ENCODE data around the gene SLC25A34. TPM values are rescaled to one million over a fixed set of nuclear protein-coding genes. Genes with fewer than 3 reads are reported as not detected.

SLC25A34 gene
- total and polyA plus RNA-seq, 2 of the 13 experiments (the other 11 are each of a cell fraction or from before 2014, with no cell fraction given), result 0.13 to 0.18 TPM

DNA sequence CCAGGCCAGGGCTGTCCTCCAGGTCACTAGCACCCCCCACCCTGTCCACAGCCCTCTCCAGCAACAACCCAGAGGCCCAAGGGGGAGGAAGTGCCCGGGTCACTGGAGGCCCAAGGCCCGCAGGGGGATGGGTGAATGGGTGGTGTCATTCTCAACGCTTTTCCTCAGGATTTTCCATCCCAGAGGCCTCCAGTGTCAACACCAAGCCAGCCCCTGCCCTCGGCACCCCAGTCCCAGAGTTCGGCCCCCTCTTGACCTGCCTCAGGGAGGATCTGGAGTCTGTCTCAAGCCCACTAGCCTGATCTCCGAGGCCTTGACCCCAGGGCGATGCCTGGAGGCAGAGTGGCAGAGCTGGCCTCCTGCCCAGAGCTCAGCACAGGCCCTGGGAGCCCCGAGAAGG lies 11.3 kb downstream of the SLC25A34 start:
- Histone ChIP-seq H3K27me3 (ENCODE audit: control insufficient read depth in 1 of 2, insufficient read depth in 2 of 2, low read length in 2 of 2) (peaks cover 1 to 22% of the 10 kb centered on the region in 2 experiments), H3K79me2 (ENCODE audit: insufficient read depth, low read length) (no peaks in the 10 kb centered on the region), H3K9ac (ENCODE audit: insufficient read depth, low read depth, low read length) (no peak overlapping the region), H4K20me1 (ENCODE audit: insufficient read depth, low read length) (no peaks in the 10 kb centered on the region), H3K4me1 (ENCODE audit: insufficient read depth, low read length) (peaks cover 87% of the 10 kb centered on the region), H3K4me2 (ENCODE audit: low read depth, low read length) (peak overlapping the region; percentile 74), H3K9me3 (ENCODE audit: low read length) (no peaks in the 10 kb centered on the region), H3K36me3 (replicated peaks in 1 of 2; ENCODE audit: control insufficient read depth in 1 of 2, insufficient read depth in 2 of 2, low read length in 2 of 2) (no peaks in the 10 kb centered on the region), H3K27ac (ENCODE audit: extremely low read length, insufficient read depth, low read length) (no peak overlapping the region), H3K4me3 (replicated peaks in 1 of 3; ENCODE audit: insufficient read depth in 1 of 3, low read depth in 2 of 3, low read length in 3 of 3) (peak overlapping the region in 2 of 3 experiments; percentile 7 to 54; a peak in 3 of 6 replicates), H2AFZ (ENCODE audit: low read length) (no peak overlapping the region)
- DNase-seq (ENCODE audit: low spot score), result no peak
- in situ Hi-C loops (cut with HindIII; ENCODE audit: extremely low pct_ligation_motif_present, low pct_unique_long_range_greater_than_20kb) (no loop called here), intact Hi-C loops (cut with micrococcal nuclease; ENCODE audit: unreplicated experiment) (loop anchor here (10.0 kb wide), 1 partner anchor 63 kb away; the partner anchor contains the start of gene PLEKHM2)
- CTCF ChIA-PET (ENCODE audit: low intra/inter-chr PET ratio, low total read pairs), result no interaction called here
- 0% methylated on average over 3 of the region's 8 CpGs for WGBS (ENCODE audit: low lambda C conversion rate)
- FAIRE-seq, result no peak
- POLR2A ChIA-PET, result interaction anchor here (0.8 to 1.0 kb wide), 2 partner anchors 10 to 11 kb away, joined by 3 to 4 read pairs; partner anchors contain the start of gene SLC25A34
- peak; percentile 9; the same call in 2 of the 3 replicates for ATAC-seq
- BruUV-seq (replicated peaks), result no TSS peak
- TF ChIP-seq ZBTB7A (CRISPR knock-in tag; IDR thresholded peaks at IDR 0.05) (no peak), MTA1 (CRISPR knock-in tag; IDR thresholded peaks at IDR 0.05; ENCODE audit: borderline replicate concordance) (peak; percentile 43; the same call in 1 of the 2 replicates), NR2F2 (IDR thresholded peaks at IDR 0.05; ENCODE audit: borderline replicate concordance, low read depth) (0 out of 2 replicates have a peak, but pooled peaks have one; percentile 15)
- TF ChIP-seq, protein P1, sequence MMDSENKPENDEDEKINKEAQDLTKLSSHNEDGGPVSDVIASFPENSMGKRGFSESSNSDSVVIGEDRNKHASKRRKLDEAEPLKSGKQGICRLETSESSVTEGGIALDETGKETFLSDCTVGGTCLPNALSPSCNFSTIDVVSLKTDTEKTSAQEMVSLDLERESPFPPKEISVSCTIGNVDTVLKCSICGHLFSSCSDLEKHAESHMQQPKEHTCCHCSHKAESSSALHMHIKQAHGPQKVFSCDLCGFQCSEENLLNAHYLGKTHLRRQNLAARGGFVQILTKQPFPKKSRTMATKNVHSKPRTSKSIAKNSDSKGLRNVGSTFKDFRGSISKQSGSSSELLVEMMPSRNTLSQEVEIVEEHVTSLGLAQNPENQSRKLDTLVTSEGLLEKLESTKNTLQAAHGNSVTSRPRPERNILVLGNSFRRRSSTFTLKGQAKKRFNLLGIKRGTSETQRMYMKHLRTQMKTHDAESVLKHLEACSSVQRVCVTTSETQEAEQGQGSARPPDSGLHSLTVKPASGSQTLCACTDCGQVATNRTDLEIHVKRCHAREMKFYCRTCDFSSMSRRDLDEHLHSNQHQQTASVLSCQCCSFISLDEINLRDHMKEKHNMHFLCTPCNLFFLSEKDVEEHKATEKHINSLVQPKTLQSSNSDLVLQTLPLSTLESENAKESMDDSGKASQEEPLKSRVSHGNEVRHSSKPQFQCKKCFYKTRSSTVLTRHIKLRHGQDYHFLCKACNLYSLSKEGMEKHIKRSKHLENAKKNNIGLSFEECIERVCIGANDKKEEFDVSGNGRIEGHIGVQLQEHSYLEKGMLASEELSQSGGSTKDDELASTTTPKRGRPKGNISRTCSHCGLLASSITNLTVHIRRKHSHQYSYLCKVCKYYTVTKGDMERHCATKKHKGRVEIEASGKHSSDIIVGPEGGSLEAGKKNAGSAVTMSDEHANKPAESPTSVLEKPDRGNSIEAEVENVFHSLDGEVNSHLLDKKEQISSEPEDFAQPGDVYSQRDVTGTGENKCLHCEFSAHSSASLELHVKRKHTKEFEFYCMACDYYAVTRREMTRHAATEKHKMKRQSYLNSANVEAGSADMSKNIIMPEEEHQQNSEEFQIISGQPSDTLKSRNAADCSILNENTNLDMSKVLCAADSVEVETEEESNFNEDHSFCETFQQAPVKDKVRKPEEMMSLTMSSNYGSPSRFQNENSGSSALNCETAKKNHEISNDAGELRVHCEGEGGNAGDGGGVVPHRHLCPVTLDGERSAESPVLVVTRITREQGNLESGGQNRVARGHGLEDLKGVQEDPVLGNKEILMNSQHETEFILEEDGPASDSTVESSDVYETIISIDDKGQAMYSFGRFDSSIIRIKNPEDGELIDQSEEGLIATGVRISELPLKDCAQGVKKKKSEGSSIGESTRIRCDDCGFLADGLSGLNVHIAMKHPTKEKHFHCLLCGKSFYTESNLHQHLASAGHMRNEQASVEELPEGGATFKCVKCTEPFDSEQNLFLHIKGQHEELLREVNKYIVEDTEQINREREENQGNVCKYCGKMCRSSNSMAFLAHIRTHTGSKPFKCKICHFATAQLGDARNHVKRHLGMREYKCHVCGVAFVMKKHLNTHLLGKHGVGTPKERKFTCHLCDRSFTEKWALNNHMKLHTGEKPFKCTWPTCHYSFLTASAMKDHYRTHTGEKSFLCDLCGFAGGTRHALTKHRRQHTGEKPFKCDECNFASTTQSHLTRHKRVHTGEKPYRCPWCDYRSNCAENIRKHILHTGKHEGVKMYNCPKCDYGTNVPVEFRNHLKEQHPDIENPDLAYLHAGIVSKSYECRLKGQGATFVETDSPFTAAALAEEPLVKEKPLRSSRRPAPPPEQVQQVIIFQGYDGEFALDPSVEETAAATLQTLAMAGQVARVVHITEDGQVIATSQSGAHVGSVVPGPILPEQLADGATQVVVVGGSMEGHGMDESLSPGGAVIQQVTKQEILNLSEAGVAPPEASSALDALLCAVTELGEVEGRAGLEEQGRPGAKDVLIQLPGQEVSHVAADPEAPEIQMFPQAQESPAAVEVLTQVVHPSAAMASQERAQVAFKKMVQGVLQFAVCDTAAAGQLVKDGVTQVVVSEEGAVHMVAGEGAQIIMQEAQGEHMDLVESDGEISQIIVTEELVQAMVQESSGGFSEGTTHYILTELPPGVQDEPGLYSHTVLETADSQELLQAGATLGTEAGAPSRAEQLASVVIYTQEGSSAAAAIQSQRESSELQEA (CRISPR knock-in tag; IDR thresholded peaks at IDR 0.05; ENCODE audit: not compliant biosample characterization), result no peak
- TF ChIP-seq, protein P2, sequence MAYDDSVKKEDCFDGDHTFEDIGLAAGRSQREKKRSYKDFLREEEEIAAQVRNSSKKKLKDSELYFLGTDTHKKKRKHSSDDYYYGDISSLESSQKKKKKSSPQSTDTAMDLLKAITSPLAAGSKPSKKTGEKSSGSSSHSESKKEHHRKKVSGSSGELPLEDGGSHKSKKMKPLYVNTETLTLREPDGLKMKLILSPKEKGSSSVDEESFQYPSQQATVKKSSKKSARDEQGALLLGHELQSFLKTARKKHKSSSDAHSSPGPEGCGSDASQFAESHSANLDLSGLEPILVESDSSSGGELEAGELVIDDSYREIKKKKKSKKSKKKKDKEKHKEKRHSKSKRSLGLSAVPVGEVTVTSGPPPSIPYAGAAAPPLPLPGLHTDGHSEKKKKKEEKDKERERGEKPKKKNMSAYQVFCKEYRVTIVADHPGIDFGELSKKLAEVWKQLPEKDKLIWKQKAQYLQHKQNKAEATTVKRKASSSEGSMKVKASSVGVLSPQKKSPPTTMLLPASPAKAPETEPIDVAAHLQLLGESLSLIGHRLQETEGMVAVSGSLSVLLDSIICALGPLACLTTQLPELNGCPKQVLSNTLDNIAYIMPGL (CRISPR knock-in tag; IDR thresholded peaks at IDR 0.05; ENCODE audit: borderline replicate concordance in 1 of 2, low read depth in 1 of 2), result peak in 1 of 2 experiments; percentile 34; a peak in 1 of 4 replicates
- TF ChIP-seq, protein P3, sequence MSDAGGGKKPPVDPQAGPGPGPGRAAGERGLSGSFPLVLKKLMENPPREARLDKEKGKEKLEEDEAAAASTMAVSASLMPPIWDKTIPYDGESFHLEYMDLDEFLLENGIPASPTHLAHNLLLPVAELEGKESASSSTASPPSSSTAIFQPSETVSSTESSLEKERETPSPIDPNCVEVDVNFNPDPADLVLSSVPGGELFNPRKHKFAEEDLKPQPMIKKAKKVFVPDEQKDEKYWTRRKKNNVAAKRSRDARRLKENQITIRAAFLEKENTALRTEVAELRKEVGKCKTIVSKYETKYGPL (CRISPR knock-in tag; IDR thresholded peaks at IDR 0.05), result no peak
- TF ChIP-seq, protein P4, sequence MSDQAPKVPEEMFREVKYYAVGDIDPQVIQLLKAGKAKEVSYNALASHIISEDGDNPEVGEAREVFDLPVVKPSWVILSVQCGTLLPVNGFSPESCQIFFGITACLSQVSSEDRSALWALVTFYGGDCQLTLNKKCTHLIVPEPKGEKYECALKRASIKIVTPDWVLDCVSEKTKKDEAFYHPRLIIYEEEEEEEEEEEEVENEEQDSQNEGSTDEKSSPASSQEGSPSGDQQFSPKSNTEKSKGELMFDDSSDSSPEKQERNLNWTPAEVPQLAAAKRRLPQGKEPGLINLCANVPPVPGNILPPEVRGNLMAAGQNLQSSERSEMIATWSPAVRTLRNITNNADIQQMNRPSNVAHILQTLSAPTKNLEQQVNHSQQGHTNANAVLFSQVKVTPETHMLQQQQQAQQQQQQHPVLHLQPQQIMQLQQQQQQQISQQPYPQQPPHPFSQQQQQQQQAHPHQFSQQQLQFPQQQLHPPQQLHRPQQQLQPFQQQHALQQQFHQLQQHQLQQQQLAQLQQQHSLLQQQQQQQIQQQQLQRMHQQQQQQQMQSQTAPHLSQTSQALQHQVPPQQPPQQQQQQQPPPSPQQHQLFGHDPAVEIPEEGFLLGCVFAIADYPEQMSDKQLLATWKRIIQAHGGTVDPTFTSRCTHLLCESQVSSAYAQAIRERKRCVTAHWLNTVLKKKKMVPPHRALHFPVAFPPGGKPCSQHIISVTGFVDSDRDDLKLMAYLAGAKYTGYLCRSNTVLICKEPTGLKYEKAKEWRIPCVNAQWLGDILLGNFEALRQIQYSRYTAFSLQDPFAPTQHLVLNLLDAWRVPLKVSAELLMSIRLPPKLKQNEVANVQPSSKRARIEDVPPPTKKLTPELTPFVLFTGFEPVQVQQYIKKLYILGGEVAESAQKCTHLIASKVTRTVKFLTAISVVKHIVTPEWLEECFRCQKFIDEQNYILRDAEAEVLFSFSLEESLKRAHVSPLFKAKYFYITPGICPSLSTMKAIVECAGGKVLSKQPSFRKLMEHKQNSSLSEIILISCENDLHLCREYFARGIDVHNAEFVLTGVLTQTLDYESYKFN (CRISPR knock-in tag; conservative IDR thresholded peaks at IDR 0.05), result peak; percentile 80
